HG03066 (cell line): ENCODE results near the gene SLC11A2.
"Not testable (repeated sequence)": the region's sequence is repeated elsewhere in the genome, so short reads cannot be mapped to it uniquely, and the experiment has no call there.

ENCODE experiments used
- ATAC-seq: cut with Tn5 transposase; IDR thresholded peaks from one replicate; pipeline ENCODE4 v1.9.1; 2021; ENCODE audit warnings: low read depth; ENCODE audit not compliant: unreplicated experiment

SLC11A2 gene

GRCh38 chr12:51028126-51028812 lies 2.1 kb upstream of the SLC11A2 start:
- ATAC-seq: no peak

DNA sequence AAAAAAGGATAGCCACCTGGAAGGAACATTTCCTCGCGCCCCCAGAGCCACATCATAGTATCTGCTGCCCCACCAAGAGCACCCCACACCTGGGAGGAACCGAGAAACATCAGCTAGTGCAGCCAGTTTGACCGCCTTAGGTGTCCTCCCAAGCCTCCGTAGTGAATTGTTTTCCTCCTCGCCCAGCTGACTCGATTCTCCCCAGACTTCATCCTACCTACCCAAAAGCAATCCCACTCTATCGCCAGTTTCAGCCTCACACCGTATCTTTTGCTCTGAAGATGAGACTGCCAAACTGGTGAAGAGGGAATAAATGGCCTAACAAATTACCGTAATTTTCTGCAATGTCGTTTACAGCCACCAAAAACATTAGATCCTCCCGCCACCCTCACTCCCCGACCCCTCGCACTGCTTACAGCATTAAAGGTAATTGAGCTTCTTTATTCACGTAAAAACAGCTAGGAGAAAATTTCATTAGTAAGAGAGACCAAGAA lies 1.2 kb upstream of the SLC11A2 start:
- ATAC-seq: no peak

GRCh38 chr12:51025338-51025835 lies 797 bp downstream of the SLC11A2 start:
- peak; percentile 4 for ATAC-seq

- ATAC-seq: no peak
These were observed 2.4 kb downstream of the SLC11A2 start for GRCh38 chr12:51023625-51024382.

DNA sequence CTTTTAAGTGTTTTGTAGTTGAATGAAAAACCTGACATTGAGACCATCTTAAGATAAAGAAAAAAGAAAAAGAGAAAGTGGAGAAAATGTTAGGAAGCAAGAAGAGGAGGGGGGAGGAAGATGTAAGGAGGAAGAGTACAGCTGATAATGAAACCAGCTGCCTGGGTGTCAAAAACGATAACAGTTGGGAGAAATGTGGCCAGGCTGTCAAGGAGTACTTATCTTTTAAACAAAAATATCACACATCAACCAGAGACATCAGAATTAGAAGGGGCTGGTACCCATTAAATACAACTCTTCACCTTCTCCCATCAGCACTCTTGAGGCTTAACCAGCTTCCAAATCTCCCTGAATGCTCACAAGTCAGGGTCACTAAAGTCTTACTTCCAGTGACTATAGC lies 4.5 kb downstream of the SLC11A2 start:
- no peak for ATAC-seq

DNA sequence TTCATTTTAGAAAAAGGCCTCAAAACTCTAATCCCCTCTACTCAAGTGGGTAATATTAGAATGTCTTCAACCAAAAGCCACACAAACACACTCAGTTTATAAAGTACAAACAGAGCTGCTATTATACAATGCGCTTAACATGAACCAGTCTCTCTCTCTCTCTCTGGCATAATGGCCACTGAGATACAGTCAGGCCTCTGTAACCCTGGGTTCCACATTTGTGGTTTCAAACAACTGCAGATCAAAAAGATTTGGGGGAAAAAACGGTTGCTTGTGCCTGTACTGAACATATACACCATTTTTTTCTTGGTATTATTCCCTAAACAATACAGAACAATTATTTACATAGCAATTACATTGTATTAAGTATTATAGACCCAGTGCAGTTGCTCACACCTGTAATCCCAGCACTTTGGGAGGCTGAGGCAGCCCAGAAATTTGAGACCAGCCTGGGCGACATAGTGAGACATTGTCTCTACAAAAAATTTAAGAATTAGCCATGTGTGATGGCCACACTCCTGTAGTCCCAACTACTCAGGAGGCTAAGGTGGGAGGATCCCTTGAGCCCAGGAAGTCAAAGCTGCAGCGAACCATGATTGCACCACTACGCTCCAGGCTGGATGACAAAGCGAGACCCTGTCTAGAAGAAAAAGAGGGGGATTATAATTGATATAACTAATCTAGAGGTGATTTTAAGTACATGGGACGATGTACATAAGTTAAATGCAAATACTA lies 5.6 kb downstream of the SLC11A2 start:
- no peak for ATAC-seq

DNA sequence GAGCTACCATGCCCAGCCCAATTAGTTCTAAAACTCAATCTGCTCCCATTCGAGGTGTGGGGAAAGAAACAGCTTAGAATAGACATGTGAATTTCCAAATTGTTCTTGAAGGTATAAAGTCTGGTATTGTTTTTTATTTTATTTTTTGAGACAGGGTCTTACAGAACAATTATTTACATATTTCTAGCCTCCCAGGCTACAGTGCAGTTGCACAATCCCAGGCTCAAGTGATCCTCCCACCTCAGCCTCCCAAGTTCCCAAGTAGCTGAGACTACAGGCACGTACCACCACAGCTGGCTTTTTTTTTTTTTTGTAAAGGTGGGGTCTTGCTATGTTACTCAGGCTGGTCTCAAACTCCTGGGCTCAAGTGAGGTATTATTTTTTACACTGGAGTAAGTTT lies 6.3 kb downstream of the SLC11A2 start:
- ATAC-seq: no peak

DNA sequence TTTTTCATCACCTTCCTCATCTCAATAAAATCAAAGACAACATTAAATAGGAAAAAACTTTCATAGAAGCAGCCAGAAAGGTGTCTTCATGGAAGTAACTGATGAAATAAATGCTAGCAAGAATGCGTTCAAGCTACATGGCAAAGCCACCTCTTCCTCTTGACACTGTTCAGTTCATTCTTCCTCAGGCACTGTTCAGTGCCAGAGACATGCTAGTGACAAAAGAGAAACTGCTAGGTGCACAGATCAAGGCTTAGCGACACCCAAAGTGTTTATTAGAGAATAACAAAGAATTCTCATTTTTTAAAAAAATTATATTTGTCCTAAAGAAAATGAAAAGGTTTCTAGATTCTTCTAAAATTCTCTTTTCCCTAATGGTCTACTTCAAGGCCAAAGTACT lies 7.2 kb downstream of the SLC11A2 start:
- ATAC-seq: no peak

DNA sequence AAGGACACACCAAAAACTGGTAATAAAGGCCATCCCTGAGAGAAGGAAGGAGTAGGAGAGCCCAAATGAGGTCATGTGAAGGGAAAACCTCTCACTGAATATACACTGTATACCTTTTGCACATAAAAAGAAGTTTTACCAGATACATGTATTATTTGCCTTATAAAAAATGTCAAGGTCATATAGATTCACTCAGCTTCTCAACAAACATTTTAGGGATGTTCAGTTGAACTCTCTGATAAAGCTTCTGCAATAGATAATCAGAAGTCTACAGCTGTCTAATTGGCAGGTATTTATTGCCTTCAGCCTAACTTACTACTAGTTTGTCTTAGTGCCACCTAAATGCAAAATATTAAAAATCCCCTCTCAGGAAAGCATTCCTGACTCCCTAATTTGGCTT lies 8.7 kb downstream of the SLC11A2 start:
- ATAC-seq: no peak

DNA sequence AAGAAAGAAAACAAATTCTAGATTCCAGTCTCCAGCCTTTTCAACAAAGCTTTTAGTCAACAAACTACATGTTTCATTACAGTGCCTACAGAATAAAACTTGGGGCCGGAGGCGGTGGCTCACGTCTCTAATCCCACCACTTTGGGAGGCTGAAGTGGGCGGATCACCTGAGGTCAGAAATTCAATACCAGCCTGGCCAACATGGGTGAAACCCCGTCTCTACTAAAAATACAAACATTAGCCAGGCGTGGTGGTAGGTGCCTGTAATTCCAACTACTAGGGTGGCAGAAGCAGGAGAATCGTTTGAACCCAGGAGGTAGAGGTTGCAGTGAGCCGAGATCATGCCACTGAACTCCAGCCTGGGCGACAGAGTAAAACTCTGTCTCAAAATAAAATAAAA lies 11.7 kb downstream of the SLC11A2 start:
- ATAC-seq: not testable (repeated sequence)

DNA sequence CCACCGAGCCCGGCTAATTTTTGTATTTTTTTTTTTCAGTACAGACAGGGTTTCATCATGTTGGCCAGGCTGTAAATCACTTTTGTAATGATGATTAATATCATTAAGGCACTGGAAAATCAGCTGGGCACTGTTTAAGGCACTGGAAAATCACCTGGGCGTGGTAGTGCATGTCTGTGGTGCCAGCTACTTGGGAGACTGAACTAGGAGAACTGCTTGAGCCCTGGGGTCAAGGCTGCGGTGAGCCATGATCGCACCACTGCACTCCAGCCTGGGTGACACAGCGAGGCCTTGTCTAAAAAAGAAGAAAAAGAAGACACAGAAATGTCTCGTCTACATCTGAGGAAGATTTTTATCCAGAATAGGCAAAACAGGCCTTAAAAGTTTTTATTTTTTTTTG lies 12.7 kb downstream of the SLC11A2 start:
- ATAC-seq: no peak

DNA sequence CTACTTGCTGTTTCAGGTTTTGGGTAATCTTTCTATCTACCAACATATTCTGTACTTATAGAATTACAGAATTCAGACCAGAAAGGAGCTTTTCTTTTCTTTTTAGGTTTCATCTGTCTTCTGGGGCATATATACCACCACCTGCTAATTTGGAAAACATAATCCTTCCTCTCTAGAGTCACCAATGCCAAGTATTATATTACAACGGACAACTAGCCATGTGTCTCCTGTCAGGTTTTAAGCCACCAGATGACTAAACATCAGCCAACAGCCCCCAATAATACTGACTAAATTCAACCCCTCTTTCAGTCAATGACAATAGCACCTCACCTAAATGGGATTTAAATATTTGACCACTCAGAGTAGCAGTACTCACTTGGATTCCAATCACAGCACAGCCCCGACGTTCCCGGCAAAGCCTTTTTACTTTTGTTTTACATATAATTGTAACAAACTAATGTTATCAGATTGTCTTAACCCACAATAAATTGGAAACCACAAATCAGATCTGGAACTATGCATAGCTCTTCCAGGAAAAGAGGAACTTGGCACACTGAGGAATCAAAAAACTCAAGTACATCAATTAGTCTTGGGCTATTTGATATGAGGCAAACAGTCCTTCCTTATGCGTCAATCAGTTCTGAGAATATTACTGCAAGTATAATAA lies 13.5 kb downstream of the SLC11A2 start:
- ATAC-seq: no peak

GRCh38 chr12:51011955-51012354 lies 14.2 kb downstream of the SLC11A2 start:
- no peak for ATAC-seq

- no peak for ATAC-seq
These were observed 17.1 kb downstream of the SLC11A2 start for GRCh38 chr12:51009056-51009440.

DNA sequence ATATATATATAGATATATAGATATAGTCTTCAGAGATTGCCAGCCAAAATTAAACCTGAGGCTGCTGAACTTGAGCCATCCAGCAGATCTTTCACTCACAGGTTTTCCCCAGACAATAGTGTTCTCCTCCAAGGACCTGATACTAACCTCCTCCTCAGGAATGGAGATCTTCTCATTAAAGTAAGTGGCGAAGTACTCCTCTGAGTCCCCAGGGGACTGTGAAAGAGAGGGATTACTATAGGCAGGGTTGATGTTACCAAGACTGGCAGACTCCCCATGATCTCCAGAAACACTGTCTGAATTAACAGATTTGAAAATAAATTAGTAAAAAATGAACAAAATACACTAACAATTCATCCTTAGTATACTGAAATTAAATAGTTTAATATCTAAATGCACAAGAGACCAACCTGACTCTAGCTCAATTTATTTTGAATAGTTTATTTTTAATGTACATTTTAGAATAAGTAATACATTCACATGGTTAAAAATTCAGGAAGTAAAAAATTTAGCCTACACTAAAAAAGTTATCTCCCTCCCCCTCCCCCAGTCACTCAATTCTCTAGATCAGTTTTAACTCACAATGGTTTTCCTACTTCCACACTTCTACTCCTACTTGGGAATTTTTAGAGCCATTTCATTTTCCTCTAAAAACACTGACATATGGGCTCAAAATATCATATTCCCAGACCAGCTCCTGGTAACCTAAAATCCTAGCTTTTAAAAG lies 17.7 kb downstream of the SLC11A2 start:
- ATAC-seq: no peak

GRCh38 chr12:51005671-51006070 lies 20.5 kb downstream of the SLC11A2 start:
- no peak for ATAC-seq

- no peak for ATAC-seq
These were observed 21.2 kb downstream of the SLC11A2 start for GRCh38 chr12:51005030-51005429.

- ATAC-seq: no peak
These were observed 21.7 kb downstream of the SLC11A2 start for GRCh38 chr12:51004504-51004903.

GRCh38 chr12:51001799-51002198 lies 24.4 kb downstream of the SLC11A2 start:
- no peak for ATAC-seq

DNA sequence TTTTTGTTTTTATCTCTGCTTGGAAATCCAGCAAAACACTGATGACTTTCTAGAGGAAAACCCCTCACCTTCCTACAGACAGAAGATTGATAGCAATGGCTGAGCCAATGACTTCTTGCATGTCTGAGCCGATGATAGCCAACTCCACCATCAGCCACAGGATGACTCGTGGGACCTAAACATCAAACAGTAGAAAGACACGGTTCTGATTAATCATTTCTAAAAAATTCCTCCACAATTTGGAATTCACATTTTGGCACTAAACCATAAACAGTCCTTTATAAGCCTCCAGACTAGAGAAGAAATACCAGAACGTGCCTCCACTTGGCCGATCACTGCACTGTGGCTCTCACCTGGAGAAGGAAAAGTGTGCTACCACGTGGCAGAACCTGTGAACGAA lies 25.9 kb downstream of the SLC11A2 start:
- no peak for ATAC-seq
